WTC11 (cell line): Measurements from ENCODE around the gene ZNF710.

ENCODE experiments used
- ATF3 ChIP-seq: sonication (generic); formaldehyde crosslinking; conservative IDR thresholded peaks from 2 replicates; pipeline ENCODE4 v1.8.1; 2022; ENCODE audit warnings: mild to moderate bottlenecking, missing genetic modification reagents
- CBFB ChIP-seq: sonication (generic); formaldehyde crosslinking; IDR thresholded peaks from 2 replicates; pipeline ENCODE4 v1.8.1; 2022; ENCODE audit warnings: mild to moderate bottlenecking, low read depth, missing genetic modification reagents
- CREB1 ChIP-seq: sonication (generic); formaldehyde crosslinking; IDR thresholded peaks from 2 replicates; pipeline ENCODE4 v1.8.0; 2023; ENCODE audit warnings: mild to moderate bottlenecking, missing genetic modification reagents
- CTCF ChIP-seq: fragments of 200-600 bp; IDR thresholded peaks from 2 replicates; pipeline ENCODE4 v1.8.0; 2022; ENCODE audit warnings: antibody characterized with exemption
- E2F4 ChIP-seq: sonication (generic); formaldehyde crosslinking; IDR thresholded peaks from 2 replicates; pipeline ENCODE4 v1.8.1; 2022; ENCODE audit warnings: low read depth, mild to moderate bottlenecking, moderate library complexity, missing genetic modification reagents, borderline replicate concordance
- IRF1 ChIP-seq: sonication (generic); formaldehyde crosslinking; IDR thresholded peaks from 2 replicates; pipeline ENCODE4 v1.8.0; 2023; ENCODE audit warnings: missing genetic modification reagents
- KAT7 ChIP-seq: sonication (generic); formaldehyde crosslinking; IDR thresholded peaks from 2 replicates; pipeline ENCODE4 v1.8.1; 2023; ENCODE audit warnings: missing genetic modification reagents, mild to moderate bottlenecking, borderline replicate concordance
- MAX ChIP-seq: sonication (generic); formaldehyde crosslinking; IDR thresholded peaks from 2 replicates; pipeline ENCODE4 v1.8.0; 2022; ENCODE audit warnings: mild to moderate bottlenecking, missing genetic modification reagents
- MYBL2 ChIP-seq: sonication (generic); formaldehyde crosslinking; IDR thresholded peaks from 2 replicates; pipeline ENCODE4 v1.8.1; 2023; ENCODE audit warnings: mild to moderate bottlenecking, moderate library complexity, missing genetic modification reagents
- NFYB ChIP-seq: sonication (generic); formaldehyde crosslinking; conservative IDR thresholded peaks from 2 replicates; pipeline ENCODE4 v1.8.0; 2022; ENCODE audit warnings: low read depth, missing genetic modification reagents
- NR1H2 ChIP-seq: sonication (generic); formaldehyde crosslinking; IDR thresholded peaks from 2 replicates; pipeline ENCODE4 v1.9.0; 2021; ENCODE audit warnings: mild to moderate bottlenecking, moderate library complexity, missing genetic modification reagents
- NR3C1 ChIP-seq: sonication (generic); formaldehyde crosslinking; conservative IDR thresholded peaks from 2 replicates; pipeline ENCODE4 v1.8.1; 2023; ENCODE audit warnings: low read depth, mild to moderate bottlenecking, missing genetic modification reagents
- ZNF416 ChIP-seq: fragments of 250-450 bp; sonication (Bioruptor Pico); IDR thresholded peaks from 2 replicates; pipeline ENCODE4 v1.9.0; 2021; ENCODE audit warnings: mild to moderate bottlenecking, inconsistent platforms
- ZSCAN18 ChIP-seq: fragments of 250-450 bp; sonication (Bioruptor Pico); IDR thresholded peaks from 2 replicates; pipeline ENCODE4 v2.1.2; 2022; ENCODE audit warnings: mild to moderate bottlenecking, moderate library complexity

- TF ChIP-seq NR1H2 (CRISPR knock-in tag) (no peak), CTCF (no peak), MYBL2 (CRISPR knock-in tag) (no peak), CBFB (no peak), KAT7 (CRISPR knock-in tag) (no peak), IRF1 (CRISPR knock-in tag) (no peak), ATF3 (CRISPR knock-in tag) (no peak), NR3C1 (CRISPR knock-in tag) (no peak), E2F4 (CRISPR knock-in tag) (no peak), MAX (CRISPR knock-in tag) (no peak), NFYB (CRISPR knock-in tag) (no peak), CREB1 (CRISPR knock-in tag) (no peak), ZNF416 (CRISPR knock-in tag) (no peak), ZSCAN18 (no peak)
Measured at GRCh38 chr15:89991312-89991711, 9.8 kb upstream of the ZNF710 start.
